DMS53 (cell line): ENCODE measurements around the gene NUPR1.
A peak's percentile ranks its signal among the peaks of the same experiment; 100 is the strongest.
"Not testable (repeated sequence)": the region's sequence is repeated elsewhere in the genome, so short reads cannot be mapped to it uniquely, and the experiment has no call there.

Source experiments
- DNase-seq: peaks from one replicate; lab custom pipeline; 2025; lab: John Stamatoyannopoulos, UW

Gene NUPR1

DNA sequence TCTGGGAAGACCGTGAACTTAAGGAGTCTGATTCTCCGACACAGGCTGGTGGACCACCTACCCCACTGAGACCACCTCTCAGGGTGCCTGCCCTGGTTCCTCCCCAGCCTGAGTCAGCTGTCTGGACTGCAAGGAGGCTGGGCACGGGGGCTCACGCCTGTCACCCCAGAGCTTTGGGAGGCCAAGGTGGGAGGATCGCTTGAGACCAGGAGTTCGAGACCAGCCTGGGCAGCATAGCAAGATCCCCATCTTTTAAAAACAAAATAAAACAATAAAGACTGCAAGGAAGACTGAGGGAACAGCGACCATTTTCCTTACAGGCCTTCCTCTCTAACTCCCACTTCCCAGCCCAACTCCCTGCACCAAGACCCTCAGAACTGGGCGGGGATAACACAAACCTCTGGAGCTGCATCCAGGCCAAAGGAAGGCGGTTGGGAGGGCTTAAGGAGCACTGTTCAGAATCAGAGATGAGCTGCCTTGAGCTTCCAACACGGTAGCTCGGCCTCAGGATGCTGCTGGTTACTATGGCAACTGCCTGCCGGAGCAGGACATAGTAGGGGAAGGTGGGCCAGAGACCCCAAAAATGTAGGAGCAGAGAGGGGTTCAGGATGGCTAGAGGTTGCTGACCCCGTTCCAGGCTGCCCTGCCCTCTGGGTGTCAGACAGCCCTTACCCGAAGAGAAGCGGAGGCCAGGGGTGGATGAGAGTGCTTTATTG, 40.0 kb downstream of the NUPR1 start:
- no peak for DNase-seq

GRCh38 chr16:28497861-28498599, 40.7 kb downstream of the NUPR1 start:
- peak; percentile 20 for DNase-seq

DNA sequence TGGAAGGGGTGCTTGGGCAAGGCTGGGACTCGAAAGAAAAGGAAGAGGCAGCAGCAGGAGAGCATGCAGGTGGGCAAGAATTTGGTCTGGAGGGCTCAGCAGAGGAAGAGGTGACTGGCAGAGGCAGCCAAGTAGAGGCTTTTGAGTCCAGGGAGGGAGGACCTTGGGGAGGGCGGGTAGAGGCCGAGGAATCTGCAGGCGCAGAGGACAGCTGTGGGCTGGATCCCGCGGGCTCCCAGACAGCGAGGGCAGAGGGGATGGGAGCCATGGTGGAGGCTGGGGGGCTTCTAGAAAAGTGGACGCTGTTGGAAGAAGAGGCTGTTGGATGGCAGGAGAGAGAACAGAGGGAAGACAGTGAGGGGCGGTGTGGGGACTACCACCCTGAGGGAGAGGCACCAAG, 41.4 kb downstream of the NUPR1 start:
- no peak for DNase-seq

- DNase-seq, result no peak
Observed at GRCh38 chr16:28496844-28497243, 41.9 kb downstream of the NUPR1 start.

GRCh38 chr16:28495795-28496749, 42.7 kb downstream of the NUPR1 start:
- DNase-seq, result no peak

GRCh38 chr16:28495098-28495793, 43.5 kb downstream of the NUPR1 start:
- no peak for DNase-seq

DNA sequence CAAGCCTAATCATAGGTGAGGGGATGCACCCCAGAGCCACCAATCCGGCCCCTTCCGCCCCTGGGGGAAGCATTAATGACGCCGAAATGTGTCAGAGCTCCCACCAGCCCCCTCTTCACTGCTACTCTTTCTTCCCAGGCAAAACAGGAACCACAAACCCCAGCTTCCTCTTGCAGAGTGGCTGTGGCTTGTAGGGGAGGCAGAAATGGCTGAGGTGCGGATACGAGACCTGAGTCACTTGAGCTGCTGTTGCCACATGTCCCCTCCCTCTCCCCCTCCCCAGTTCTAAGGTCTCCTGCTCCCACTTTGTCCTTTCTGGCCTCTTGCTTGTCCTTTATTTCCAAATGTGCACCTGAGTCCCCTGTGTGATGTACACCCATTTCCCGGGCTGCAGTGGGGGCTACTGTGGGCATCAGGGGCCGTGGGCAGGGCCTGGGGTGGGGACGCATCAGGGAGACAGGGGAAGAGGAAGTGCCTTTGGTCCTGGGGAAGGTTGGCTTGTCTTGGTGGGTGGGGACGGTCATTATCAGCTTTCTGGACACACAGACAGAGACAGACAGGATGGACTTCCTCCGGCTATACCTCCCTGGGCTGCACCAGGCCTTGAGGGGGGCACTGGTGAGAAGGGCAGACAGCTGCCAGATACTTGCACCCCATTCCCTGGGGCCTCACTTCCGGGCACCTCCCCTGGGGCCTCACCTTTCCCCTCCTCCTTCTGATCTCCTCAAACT, 44.5 kb downstream of the NUPR1 start, which contains the start of gene APOBR:
Gene APOBR (plus strand): TSS at position 523 of the 731 bp plus-strand sequence. CDS start 39 bp downstream, at position 562.
- no peak for DNase-seq

GRCh38 chr16:28492511-28492910, 46.3 kb downstream of the NUPR1 start:
- DNase-seq, result no peak

DNA sequence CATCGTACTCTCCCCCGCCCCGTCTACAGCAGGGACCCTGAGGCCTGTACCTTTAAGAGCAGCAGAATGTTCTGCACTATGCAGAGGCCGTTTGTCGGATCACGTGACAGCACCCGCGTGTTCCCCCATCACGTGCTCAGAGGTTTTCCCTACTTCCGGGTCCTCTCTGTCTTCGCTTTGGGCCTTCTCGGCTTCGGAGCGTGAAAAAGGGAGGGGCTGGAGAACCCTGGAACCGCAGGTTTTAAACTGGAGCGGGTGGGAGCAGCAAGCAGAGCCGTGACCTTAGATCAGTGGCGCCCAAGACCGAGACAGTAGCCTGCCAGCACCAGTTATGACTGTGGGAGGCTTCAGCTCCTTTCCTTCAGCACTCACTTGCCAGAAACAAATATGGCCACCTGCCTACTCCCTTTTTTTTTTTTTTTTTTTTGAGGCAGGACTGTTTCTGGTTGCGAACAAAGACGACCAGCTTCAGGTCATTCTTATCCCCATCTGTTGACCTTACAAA, 46.8 kb downstream of the NUPR1 start, which contains the start of gene CLN3:
Gene CLN3 (minus strand): TSS at position 105 of the 505 bp plus-strand sequence. CDS start 315 bp downstream, outside the sequence.
- DNase-seq, result peak; percentile 95

DNA sequence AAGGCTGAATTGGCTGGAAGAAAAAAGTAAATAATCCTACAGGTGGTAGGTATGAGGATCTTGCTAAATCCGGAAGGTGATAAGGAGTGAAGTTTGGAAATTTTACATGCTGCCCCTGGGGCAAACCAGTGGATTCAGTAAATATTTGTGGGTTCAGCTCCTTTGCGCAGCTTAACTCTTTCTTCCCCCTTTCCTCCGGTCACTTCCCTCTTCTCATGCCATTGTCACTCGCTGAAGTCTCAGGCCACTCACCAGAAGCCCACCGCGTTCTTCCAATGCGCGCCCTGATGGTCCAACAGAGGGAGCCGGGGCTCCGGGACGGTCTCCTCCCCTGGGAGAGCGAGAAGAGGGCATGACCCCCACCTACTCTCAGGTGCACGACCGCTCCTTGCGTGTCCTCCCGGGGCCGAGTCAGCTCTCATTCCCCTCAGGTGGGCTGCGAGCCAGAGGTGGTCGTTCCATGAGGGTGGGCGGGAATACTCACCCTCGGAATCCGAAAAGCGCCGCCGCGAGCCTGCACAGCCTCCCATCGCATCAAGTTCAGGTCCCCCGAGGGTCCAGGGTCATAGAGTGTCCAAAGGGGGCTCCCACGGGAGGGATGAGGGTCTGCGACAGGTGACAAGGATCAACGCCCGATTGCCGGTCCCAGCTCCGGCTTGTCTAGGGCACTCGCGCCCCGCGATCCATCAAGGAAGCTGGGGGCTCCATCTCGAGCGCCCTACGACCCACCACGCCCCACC, 47.4 kb downstream of the NUPR1 start:
- DNase-seq, result peak; percentile 28

- no peak for DNase-seq
Observed at GRCh38 chr16:28486266-28486665, 52.5 kb downstream of the NUPR1 start.

- DNase-seq, result not testable (repeated sequence)
Observed at GRCh38 chr16:28483361-28483760, 55.4 kb downstream of the NUPR1 start.
